ENCODE data around the gene AFF3.
"Not testable (repeated sequence)": the region's sequence is repeated elsewhere in the genome, so short reads cannot be mapped to it uniquely, and the experiment has no call there.

DNA sequence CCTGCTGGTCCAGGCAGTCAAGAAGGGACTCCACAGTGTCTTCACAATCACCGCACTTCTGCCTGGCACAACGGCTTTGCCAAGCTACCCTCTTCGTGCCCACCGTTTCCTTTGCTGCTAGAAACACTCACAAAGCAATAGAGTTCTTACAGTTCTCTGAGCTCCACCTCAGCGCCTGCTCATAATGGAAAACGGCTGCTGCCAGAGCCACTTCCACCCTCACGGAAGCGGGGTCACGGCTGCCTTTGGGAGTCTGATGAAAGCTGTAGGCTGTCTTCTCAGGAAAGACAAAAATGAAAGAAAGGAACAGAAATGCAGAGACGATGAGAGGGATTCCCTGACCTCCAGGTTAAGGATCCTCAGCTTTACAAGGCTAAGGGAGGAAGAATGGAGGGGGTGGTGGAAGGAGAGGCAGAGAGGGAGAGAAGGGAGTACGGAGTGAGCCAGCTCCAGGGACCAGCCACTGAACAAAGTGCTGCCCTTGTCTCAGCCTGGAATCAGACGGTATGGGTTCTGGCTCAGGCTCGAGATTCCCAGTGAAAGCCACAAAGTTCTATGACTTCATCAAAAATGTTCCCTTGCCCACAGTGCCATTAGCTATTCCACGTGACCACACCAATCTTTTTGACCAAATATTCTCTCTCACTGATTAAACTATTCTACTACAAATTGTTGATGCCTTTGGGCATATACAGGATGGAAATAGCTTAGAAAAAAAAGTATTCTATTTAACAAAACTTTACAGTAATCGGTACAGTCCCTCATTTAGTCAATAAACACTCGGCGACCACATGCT lies 58.8 kb downstream of the AFF3 start:
- TF ChIP-seq EZH2 (IDR thresholded peaks at IDR 0.05; ENCODE audit: low read depth), result not testable (repeated sequence)
- TF ChIP-seq, protein P1, sequence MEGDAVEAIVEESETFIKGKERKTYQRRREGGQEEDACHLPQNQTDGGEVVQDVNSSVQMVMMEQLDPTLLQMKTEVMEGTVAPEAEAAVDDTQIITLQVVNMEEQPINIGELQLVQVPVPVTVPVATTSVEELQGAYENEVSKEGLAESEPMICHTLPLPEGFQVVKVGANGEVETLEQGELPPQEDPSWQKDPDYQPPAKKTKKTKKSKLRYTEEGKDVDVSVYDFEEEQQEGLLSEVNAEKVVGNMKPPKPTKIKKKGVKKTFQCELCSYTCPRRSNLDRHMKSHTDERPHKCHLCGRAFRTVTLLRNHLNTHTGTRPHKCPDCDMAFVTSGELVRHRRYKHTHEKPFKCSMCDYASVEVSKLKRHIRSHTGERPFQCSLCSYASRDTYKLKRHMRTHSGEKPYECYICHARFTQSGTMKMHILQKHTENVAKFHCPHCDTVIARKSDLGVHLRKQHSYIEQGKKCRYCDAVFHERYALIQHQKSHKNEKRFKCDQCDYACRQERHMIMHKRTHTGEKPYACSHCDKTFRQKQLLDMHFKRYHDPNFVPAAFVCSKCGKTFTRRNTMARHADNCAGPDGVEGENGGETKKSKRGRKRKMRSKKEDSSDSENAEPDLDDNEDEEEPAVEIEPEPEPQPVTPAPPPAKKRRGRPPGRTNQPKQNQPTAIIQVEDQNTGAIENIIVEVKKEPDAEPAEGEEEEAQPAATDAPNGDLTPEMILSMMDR (conservative IDR thresholded peaks at IDR 0.05), result not testable (repeated sequence)

Measured in PC-9 (cell line).